HepG2 (cell line): ENCODE data around the gene NCOA1. TPM values are rescaled to one million over a fixed set of nuclear protein-coding genes. Genes with fewer than 3 reads are reported as not detected.

Source experiments
- ELF1 ChIP-seq: sonication (generic); formaldehyde crosslinking; IDR thresholded peaks from 2 replicates; pipeline ENCODE4 v1.4.0; 2020; ENCODE audit warnings: missing genetic modification reagents
- FOSL1 ChIP-seq: sonication (generic); formaldehyde crosslinking; IDR thresholded peaks from 2 replicates; pipeline ENCODE4 v1.9.0; 2021; ENCODE audit warnings: missing genetic modification reagents, borderline replicate concordance
- HDAC6 ChIP-seq: fragments of 200-600 bp; sonication (generic); IDR thresholded peaks from 2 replicates; pipeline ENCODE4 v1.7.0; 2017; ENCODE audit warnings: mild to moderate bottlenecking, antibody characterized with exemption, low read length, low read depth
- IRF2 ChIP-seq: IDR thresholded peaks from 2 replicates; pipeline ENCODE4 v1.6.1; 2018; ENCODE audit warnings: missing genetic modification reagents, missing compliant biosample characterization
- IRX3 ChIP-seq: sonication (generic); formaldehyde crosslinking; IDR thresholded peaks from 2 replicates; pipeline ENCODE4 v1.8.1; 2023; ENCODE audit warnings: mild to moderate bottlenecking, low read depth, missing genetic modification reagents, borderline replicate concordance
- KLF16 ChIP-seq, 2 experiments: sonication (generic) in 1 of 2; formaldehyde crosslinking in 1 of 2; IDR thresholded peaks; 2 replicates each; pipeline versions ENCODE4 v1.6.1 to v1.8.0; 2016 to 2023; ENCODE audit warnings: missing genetic modification reagents in 2 of 2, missing compliant biosample characterization in 1 of 2
- MAFK ChIP-seq, 2 experiments: IDR thresholded peaks in 1 of 2; conservative IDR thresholded peaks in 1 of 2; 2 replicates each; pipeline ENCODE4 v1.6.1; 2011; ENCODE audit warnings: improper control_type of control experiment in 2 of 2, low read length in 2 of 2
- PHF21A ChIP-seq: sonication (generic); formaldehyde crosslinking; IDR thresholded peaks from 2 replicates; pipeline ENCODE4 v1.5.0; 2020; ENCODE audit warnings: mild to moderate bottlenecking, missing genetic modification reagents
- PRDM15 ChIP-seq: sonication (generic); formaldehyde crosslinking; IDR thresholded peaks from 2 replicates; pipeline ENCODE4 v1.4.0; 2020; ENCODE audit warnings: missing genetic modification reagents
- RELA ChIP-seq: sonication (generic); formaldehyde crosslinking; IDR thresholded peaks from 2 replicates; pipeline ENCODE4 v1.4.0; 2020; ENCODE audit warnings: missing genetic modification reagents
- ZBTB25 ChIP-seq: IDR thresholded peaks from 2 replicates; pipeline ENCODE4 v1.6.1; 2018; ENCODE audit warnings: missing genetic modification reagents
- ZBTB34 ChIP-seq: sonication (generic); formaldehyde crosslinking; IDR thresholded peaks from 2 replicates; pipeline ENCODE4 v1.8.0; 2022; ENCODE audit warnings: mild to moderate bottlenecking, missing genetic modification reagents
- ZNF20 ChIP-seq: sonication (generic); formaldehyde crosslinking; IDR thresholded peaks from 2 replicates; pipeline ENCODE4 v1.4.0; 2020; ENCODE audit warnings: mild to moderate bottlenecking, moderate library complexity, missing genetic modification reagents
- ZNF264 ChIP-seq: sonication (generic); formaldehyde crosslinking; IDR thresholded peaks from 2 replicates; pipeline ENCODE4 v1.4.0; 2020; ENCODE audit warnings: missing genetic modification reagents
- ZNF30 ChIP-seq: sonication (generic); formaldehyde crosslinking; IDR thresholded peaks from 2 replicates; pipeline ENCODE4 v1.5.0; 2020; ENCODE audit warnings: mild to moderate bottlenecking, missing genetic modification reagents
- ZNF335 ChIP-seq: sonication (generic); formaldehyde crosslinking; IDR thresholded peaks from 2 replicates; pipeline ENCODE4 v1.4.0; 2020; ENCODE audit warnings: missing genetic modification reagents
- ZNF354B ChIP-seq: sonication (generic); formaldehyde crosslinking; IDR thresholded peaks from 2 replicates; pipeline ENCODE4 v1.8.0; 2022; ENCODE audit warnings: mild to moderate bottlenecking, missing genetic modification reagents
- ZNF687 ChIP-seq: sonication (generic); formaldehyde crosslinking; IDR thresholded peaks from 2 replicates; pipeline ENCODE4 v1.5.1; 2020; ENCODE audit warnings: mild to moderate bottlenecking, missing genetic modification reagents, moderate library complexity
- ZNF792 ChIP-seq: IDR thresholded peaks from 2 replicates; pipeline ENCODE4 v1.6.1; 2016
- polyA plus RNA-seq, 8 experiments: library from polyadenylated mRNA; depleted of rRNA in 3 of 8; stranded (reverse) in 7 of 8; unstranded in 1 of 8; fragments of >200 nt; fragmentation: Illumina TruSeq in 4 of 8; extraction: Trizol in 4 of 8; gene quantifications; 2 replicates each; pipeline versions ENCODE4 v1.2.1 to v1.2.3, GENCODE V29; 2011 to 2016; ENCODE audit warnings: low read depth in 4 of 8, missing spikeins in 1 of 8, mixed read lengths in 1 of 8; ENCODE audit not compliant: insufficient read depth in 1 of 8
- total RNA-seq, 5 experiments: library from RNA; depleted of rRNA; stranded (reverse); fragments of >200 nt; fragmentation: Illumina TruSeq; extraction: Trizol; gene quantifications; 2 replicates each; pipeline ENCODE4 v1.2.3, GENCODE V29; 2016; ENCODE audit warnings: low read depth in 1 of 5

The NCOA1 gene
- total and polyA plus RNA-seq, 2 of the 13 experiments (the other 11 are each of a cell fraction or from before 2014, with no cell fraction given) = 10.0 to 10.4 TPM

GRCh38 chr2:24490690-24491541 lies at the start of gene NCOA1 (continued):
- TF ChIP-seq ZBTB34 (no peak), IRX3 (CRISPR knock-in tag) (0 out of 2 replicates have a peak, but pooled peaks have one; percentile 46), PHF21A (CRISPR knock-in tag) (no peak), ZBTB25 (CRISPR knock-in tag) (no peak), ZNF792 (CRISPR knock-in tag) (peak; percentile 19; the same call in 1 of the 2 replicates), ZNF264 (CRISPR knock-in tag) (no peak), ZNF20 (no peak), HDAC6 (no peak), ZNF30 (CRISPR knock-in tag) (no peak), ELF1 (no peak), IRF2 (no peak), PRDM15 (CRISPR knock-in tag) (no peak), ZNF354B (CRISPR knock-in tag) (no peak; the same call in 1 of the 2 replicates), FOSL1 (CRISPR knock-in tag) (no peak), ZNF687 (CRISPR knock-in tag) (peak; percentile 75), ZNF335 (no peak), RELA (no peak), MAFK (conservative IDR thresholded peaks at IDR 0.05 in 1 of 2, IDR thresholded peaks at IDR 0.05 in 1 of 2; ENCODE audit: low read length in 2 of 2) (no peak), KLF16 (CRISPR knock-in tag; IDR thresholded peaks at IDR 0.05) (0 out of 4 replicates have a peak, but pooled peaks of 1 of the 2 experiments have one; percentile 39)
